ENCODE measurements around the gene SEMA6A. TPM values are rescaled to one million over a fixed set of nuclear protein-coding genes. Genes with fewer than 3 reads are reported as not detected.

Gene SEMA6A
- total and polyA plus RNA-seq, 2 experiments from 2014 or later: 13.2 to 27.6 TPM

DNA sequence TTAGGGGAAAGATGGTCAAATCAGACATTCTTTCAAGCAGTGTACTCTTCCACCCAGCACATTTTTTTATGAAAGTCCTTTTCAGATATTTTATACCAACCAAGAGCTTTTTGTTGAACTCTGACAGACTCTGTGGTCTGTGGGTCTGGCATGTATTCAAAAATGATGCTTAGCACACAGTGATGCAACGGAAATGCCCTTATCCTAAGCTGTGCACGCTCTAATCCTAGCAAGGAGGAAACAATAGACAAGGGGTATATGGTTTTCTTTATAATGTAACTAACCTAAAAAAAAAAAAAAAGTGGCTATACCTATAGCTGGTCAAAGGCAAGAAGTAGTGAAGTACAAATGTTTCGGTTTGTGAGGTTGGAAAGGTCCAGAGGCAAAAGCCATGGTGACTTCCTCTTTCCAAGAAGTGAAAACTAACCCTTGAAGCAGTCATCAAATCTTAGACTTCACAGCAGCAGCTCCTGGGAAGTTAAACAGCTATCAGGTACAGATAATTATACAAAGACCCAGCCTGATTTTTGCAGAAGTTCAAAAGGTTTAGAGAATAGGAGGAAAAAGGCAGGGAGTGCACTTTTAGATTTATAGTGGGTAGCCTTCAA is 82.5 kb downstream of the SEMA6A start:
- TF ChIP-seq, protein P1, sequence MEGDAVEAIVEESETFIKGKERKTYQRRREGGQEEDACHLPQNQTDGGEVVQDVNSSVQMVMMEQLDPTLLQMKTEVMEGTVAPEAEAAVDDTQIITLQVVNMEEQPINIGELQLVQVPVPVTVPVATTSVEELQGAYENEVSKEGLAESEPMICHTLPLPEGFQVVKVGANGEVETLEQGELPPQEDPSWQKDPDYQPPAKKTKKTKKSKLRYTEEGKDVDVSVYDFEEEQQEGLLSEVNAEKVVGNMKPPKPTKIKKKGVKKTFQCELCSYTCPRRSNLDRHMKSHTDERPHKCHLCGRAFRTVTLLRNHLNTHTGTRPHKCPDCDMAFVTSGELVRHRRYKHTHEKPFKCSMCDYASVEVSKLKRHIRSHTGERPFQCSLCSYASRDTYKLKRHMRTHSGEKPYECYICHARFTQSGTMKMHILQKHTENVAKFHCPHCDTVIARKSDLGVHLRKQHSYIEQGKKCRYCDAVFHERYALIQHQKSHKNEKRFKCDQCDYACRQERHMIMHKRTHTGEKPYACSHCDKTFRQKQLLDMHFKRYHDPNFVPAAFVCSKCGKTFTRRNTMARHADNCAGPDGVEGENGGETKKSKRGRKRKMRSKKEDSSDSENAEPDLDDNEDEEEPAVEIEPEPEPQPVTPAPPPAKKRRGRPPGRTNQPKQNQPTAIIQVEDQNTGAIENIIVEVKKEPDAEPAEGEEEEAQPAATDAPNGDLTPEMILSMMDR (IDR thresholded peaks at IDR 0.05; ENCODE audit: low read depth, low read length): no peak
- peak; percentile 30 to 97 for DNase-seq (ENCODE audit: low read depth in 1 of 2, low spot score in 1 of 2)
- H3K27me3 ChIP-seq: no peaks in the 10 kb centered on the region
- H3K36me3 ChIP-seq: peaks cover 10% of the 10 kb centered on the region
- H3K9me3 ChIP-seq (ENCODE audit: low read depth): no peaks in the 10 kb centered on the region
- peak overlapping the region; percentile 58 for H3K27ac ChIP-seq
- H3K4me1 ChIP-seq (ENCODE audit: low read depth): peaks cover 30% of the 10 kb centered on the region
- no peak overlapping the region for H3K4me3 ChIP-seq

DNA sequence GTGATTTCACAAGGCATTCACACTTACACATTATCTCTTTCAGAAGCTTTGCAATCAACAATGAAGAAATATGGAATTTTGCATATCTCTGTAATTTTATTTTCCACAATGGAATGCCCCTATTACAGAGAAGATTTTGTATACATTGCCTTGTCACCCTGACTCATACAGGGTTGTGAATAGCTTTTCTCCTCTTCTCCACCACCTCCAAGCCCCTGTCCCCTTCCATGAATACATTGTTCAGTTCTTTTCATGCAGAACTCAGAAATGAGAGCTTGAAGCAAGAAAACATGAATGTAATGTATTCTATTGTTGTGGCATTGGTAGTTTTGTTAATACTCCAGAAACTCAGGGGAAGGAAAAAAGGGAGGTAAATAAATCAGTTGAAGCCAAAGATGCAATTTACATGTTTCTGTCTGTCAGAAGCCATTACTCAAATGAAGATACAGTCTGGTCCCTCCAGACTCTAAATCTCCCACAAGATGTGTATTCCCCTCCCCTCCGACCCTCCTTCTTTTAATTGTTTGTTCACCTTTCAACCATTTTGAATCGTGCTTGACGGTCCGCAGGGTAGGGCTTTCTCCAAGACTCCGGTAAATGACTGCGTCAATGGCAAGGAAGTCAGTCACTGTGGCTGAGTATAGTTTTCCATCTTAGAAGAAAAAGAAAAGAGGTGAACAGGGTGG is 86.1 kb downstream of the SEMA6A start:
- TF ChIP-seq, protein P1 (IDR thresholded peaks at IDR 0.05; ENCODE audit: low read depth, low read length): no peak
- Histone ChIP-seq H3K4me3 (no peak overlapping the region), H3K36me3 (peaks cover 16% of the 10 kb centered on the region), H3K4me1 (ENCODE audit: low read depth) (peaks cover 17% of the 10 kb centered on the region), H3K27me3 (no peaks in the 10 kb centered on the region), H3K27ac (no peak overlapping the region), H3K9me3 (ENCODE audit: low read depth) (no peaks in the 10 kb centered on the region)
- no peak for DNase-seq (ENCODE audit: low read depth in 1 of 2, low spot score in 1 of 2)

DNA sequence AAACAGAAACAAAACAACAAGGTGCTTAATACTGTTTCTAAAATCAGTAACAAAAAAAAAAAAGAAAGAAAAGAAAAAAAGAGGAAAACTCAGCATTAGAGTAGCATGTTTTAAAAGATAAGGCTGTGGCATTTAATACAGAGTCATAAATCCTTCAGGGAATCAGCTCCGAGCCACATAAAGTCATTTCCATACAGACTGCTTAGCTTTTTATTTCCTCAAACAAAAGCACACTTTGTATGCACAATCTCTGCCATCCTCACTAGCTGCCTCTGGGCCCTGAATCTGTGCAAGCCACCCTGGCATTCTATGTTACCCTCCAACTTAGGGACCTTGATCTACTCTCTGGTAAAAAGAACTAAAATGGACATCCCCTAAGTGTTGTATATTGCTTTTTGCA is 87.6 kb downstream of the SEMA6A start:
- Histone ChIP-seq H3K36me3 (peaks cover 19% of the 10 kb centered on the region), H3K27me3 (no peaks in the 10 kb centered on the region)

DNA sequence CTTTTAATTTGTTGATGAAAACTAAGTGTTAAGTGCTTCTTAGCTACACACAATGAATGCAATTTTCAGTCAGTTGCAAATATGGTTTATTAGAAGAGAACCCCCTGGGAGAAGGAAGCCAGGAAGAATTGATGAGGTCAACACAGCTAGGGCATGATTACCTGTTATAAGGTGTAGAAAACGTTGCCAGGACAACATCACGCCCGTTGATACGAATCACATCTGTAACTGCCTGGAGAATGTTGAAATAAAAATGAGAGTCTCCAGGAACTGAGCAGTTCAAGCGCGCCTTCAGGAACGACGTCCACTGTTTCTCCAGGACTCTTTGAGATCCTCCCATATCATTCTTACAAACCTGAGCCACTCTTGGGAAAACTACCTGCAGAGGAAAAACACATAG is 88.0 kb downstream of the SEMA6A start:
- DNase-seq (ENCODE audit: low read depth in 1 of 2, low spot score in 1 of 2): no peak
- no peak overlapping the region for H3K4me3 ChIP-seq
- H3K27ac ChIP-seq: no peak overlapping the region
- no peaks in the 10 kb centered on the region for H3K9me3 ChIP-seq (ENCODE audit: low read depth)
- H3K27me3 ChIP-seq: no peaks in the 10 kb centered on the region
- no peaks in the 10 kb centered on the region for H3K4me1 ChIP-seq (ENCODE audit: low read depth)
- TF ChIP-seq, protein P1 (IDR thresholded peaks at IDR 0.05; ENCODE audit: low read depth, low read length): no peak
- peaks cover 22% of the 10 kb centered on the region for H3K36me3 ChIP-seq

More for the DNA sequence above, 87.6 kb downstream of the SEMA6A start:
- peaks cover 3% of the 10 kb centered on the region for H3K4me1 ChIP-seq (ENCODE audit: low read depth)
- no peak overlapping the region for H3K27ac ChIP-seq
- TF ChIP-seq, protein P1 (IDR thresholded peaks at IDR 0.05; ENCODE audit: low read depth, low read length): no peak
- no peaks in the 10 kb centered on the region for H3K9me3 ChIP-seq (ENCODE audit: low read depth)
- no peak for DNase-seq (ENCODE audit: low read depth in 1 of 2, low spot score in 1 of 2)
- H3K4me3 ChIP-seq: no peak overlapping the region

DNA sequence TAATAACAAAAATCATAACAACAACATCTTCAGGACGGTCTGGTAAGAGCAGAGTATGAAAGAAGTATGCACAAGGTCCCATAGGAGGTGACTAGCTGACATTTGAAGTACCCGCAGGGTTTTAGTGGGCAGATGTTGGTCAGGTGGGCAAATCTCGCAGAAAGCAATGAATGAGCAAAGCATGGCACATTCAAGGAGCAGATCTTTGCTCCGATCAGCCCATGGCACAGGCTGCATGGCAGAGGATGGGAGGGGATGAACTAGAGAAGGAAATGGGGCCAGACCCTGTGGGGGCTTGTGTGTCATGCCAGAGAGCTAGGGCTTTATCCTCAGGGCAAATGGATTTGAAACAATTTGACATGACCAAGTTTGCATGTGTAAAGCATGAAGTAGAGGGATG is 90.0 kb downstream of the SEMA6A start:
- no peak for DNase-seq (ENCODE audit: low read depth in 1 of 2, low spot score in 1 of 2)
- Histone ChIP-seq H3K9me3 (ENCODE audit: low read depth) (no peaks in the 10 kb centered on the region), H3K4me3 (no peak overlapping the region), H3K27ac (no peak overlapping the region), H3K27me3 (no peaks in the 10 kb centered on the region), H3K36me3 (peaks cover 22% of the 10 kb centered on the region), H3K4me1 (ENCODE audit: low read depth) (no peaks in the 10 kb centered on the region)
- TF ChIP-seq, protein P1 (IDR thresholded peaks at IDR 0.05; ENCODE audit: low read depth, low read length): no peak

Data from cardiac muscle cell (in vitro differentiated cells and primary cell).